Astrocyte (in vitro differentiated cells and primary cell): ENCODE results near the gene GRK5.

Experiments
- CTCF ChIP-seq: IDR thresholded peaks from 2 replicates; pipeline ENCODE4 v1.5.1; 2011; ENCODE audit warnings: low read depth, mild to moderate bottlenecking, inconsistent platforms, low read length, moderate library complexity; ENCODE audit not compliant: insufficient read depth
- EZH2 ChIP-seq: IDR thresholded peaks from 2 replicates; pipeline ENCODE4 v1.6.1; 2012; ENCODE audit warnings: mild to moderate bottlenecking, low read length, inconsistent platforms; ENCODE audit not compliant: insufficient read depth

DNA sequence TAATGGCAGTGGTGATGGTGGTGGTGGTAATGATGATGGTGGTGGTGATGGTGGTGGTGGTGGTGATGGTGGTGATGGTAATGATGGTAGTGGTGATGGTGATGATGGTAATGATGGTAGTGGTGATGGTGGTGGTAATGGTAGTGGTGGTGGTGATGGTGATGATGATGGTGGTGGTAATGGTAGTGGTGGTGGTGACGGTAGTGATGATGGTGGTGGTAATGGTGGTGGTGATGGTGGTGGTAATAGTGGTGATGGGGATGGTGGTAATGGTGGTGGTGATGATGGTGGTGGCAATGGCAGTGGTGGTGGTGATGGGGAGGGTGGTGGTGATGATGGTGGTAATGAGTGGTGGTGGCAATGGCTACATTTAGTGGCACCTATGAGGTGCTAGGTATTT, 105.7 kb downstream of the GRK5 start:
- TF ChIP-seq CTCF (no peak), EZH2 (no peak)
